Transverse colon (tissue), 4 donors: Measurements from ENCODE around the gene BNIP1. TPM values are rescaled to one million over a fixed set of nuclear protein-coding genes. Genes with fewer than 3 reads are reported as not detected.

ENCODE experiments used
- DNase-seq: peaks from one replicate; pipeline ENCODE4 v3.0.0-alpha.2; 2019
- H3K27ac ChIP-seq, 4 donors: fragments of 200-600 bp; sonication (generic); 2 replicates each; pipeline ENCODE4 v1.5.1; 2016 to 2018; ENCODE audit warnings: inconsistent platforms in 4 of 4
- H3K27me3 ChIP-seq: fragments of 200-600 bp; sonication (generic); 2 replicates; pipeline ENCODE4 v1.5.1; 2017; ENCODE audit warnings: inconsistent platforms
- H3K36me3 ChIP-seq, 4 donors: fragments of 200-600 bp; sonication (generic); 2 replicates each; pipeline ENCODE4 v1.5.1; 2017 to 2019; ENCODE audit warnings: inconsistent platforms in 4 of 4
- H3K4me1 ChIP-seq, 4 donors: fragments of 200-600 bp; sonication (generic); 2 replicates each; pipeline ENCODE4 v1.5.1; 2017 to 2020; ENCODE audit warnings: inconsistent platforms in 4 of 4
- H3K4me3 ChIP-seq, 4 donors: fragments of 200-600 bp; sonication (generic); 1 replicate in 1 of 4; 2 replicates in 3 of 4; pipeline versions ENCODE4 v1.5.1 to v1.6.1; 2017 to 2019; ENCODE audit warnings: inconsistent platforms in 4 of 4
- H3K9me3 ChIP-seq, 2 donors: fragments of 200-600 bp; sonication (generic); 2 replicates each; pipeline ENCODE4 v1.5.1; 2017 to 2019; ENCODE audit warnings: inconsistent platforms in 2 of 2
- CTCF ChIP-seq, 5 experiments: fragments of 200-600 bp in 3 of 5; fragments of 450-650 bp in 2 of 5; sonication (generic) in 3 of 5; IDR thresholded peaks; 1 replicate in 2 of 5; 2 replicates in 3 of 5; pipeline ENCODE4 v1.5.1; 2016 to 2017; ENCODE audit warnings: antibody characterized with exemption in 5 of 5, inconsistent platforms in 3 of 5, mild to moderate bottlenecking in 2 of 5, moderate library complexity in 1 of 5
- EP300 ChIP-seq: sonication (generic); formaldehyde crosslinking; IDR thresholded peaks from one replicate; pipeline ENCODE4 v1.6.1; 2017; ENCODE audit warnings: antibody characterized with exemption, low read depth
- POLR2A ChIP-seq: fragments of 450-650 bp; IDR thresholded peaks from one replicate; pipeline ENCODE4 v1.6.1; 2016; ENCODE audit warnings: antibody characterized with exemption, mild to moderate bottlenecking, moderate library complexity
- POLR2AphosphoS5 ChIP-seq, 3 donors: sonication (generic); formaldehyde crosslinking; IDR thresholded peaks; one replicate each; pipeline ENCODE4 v1.6.1; 2016; ENCODE audit warnings: antibody characterized with exemption in 3 of 3
- WGBS, 2 donors: methylation state at CpG; one replicate each; pipeline ENCODE4 v1.1.5; 2018; ENCODE audit warnings: low coverage in 1 of 2; 5-methylcytosine and 5-hydroxymethylcytosine counted together
- in situ Hi-C, 4 donors: fragments of 200-750 bp; cut with MboI; loops; one replicate each; pipeline versions ENCODE4 v1.15.0 to v1.15.1; 2017; ENCODE audit warnings: low sequenced_read_pairs in 3 of 4, low pct_ligation_motif_present in 1 of 4, low pct_unique_long_range_greater_than_20kb in 1 of 4
- intact Hi-C: fragments of 100-400 bp; cut with DNase I; formaldehyde crosslinking; loops from one replicate; pipeline ENCODE4 v1.15.1; 2023; ENCODE audit warnings: low total_unique reads
- total RNA-seq, 4 donors: library from RNA; depleted of rRNA; stranded (reverse); fragments of >200 nt; gene quantifications; one replicate each; pipeline ENCODE4 v1.1.0, GENCODE V29; 2016

The BNIP1 gene
- total RNA-seq, 4 donors from 2014 or later: 6.0 to 7.2 TPM; not detected in 2

GRCh38 chr5:173201636-173202265 is 57.4 kb downstream of the BNIP1 start:
- no peaks in the 10 kb centered on the region for H3K4me1 ChIP-seq
- H3K36me3 ChIP-seq: no peaks in the 10 kb centered on the region
- no peak overlapping the region for H3K4me3 ChIP-seq
- peaks cover 46% of the 10 kb centered on the region for H3K27me3 ChIP-seq
- WGBS, 2 donors: 65 to 76% methylated on average over 5 to 13 of the region's 13 CpGs
- DNase-seq: no peak
- H3K9me3 ChIP-seq: peaks cover 7 to 8% of the 10 kb centered on the region in 2 donors
- H3K27ac ChIP-seq: no peak overlapping the region
- TF ChIP-seq CTCF (IDR thresholded peaks at IDR 0.05): no peak
- intact Hi-C loops (no loop called here), in situ Hi-C loops (no loop called here)

GRCh38 chr5:173202266-173202875 is 58.0 kb downstream of the BNIP1 start:
- H3K9me3 ChIP-seq: peaks cover 7 to 8% of the 10 kb centered on the region in 2 donors
- no peak overlapping the region for H3K27ac ChIP-seq
- no peaks in the 10 kb centered on the region for H3K4me1 ChIP-seq
- intact Hi-C loops: no loop called here
- WGBS, 2 donors: 25% methylated on average over 11 of the region's 11 CpGs; no CpG with 5 or more reads in 1 of the 2 donors
- no peaks in the 10 kb centered on the region for H3K36me3 ChIP-seq
- TF ChIP-seq POLR2AphosphoS5 (IDR thresholded peaks at IDR 0.05) (no peak), POLR2A (no peak), EP300 (no peak), CTCF (IDR thresholded peaks at IDR 0.05) (no peak)
- H3K27me3 ChIP-seq: peaks cover 48% of the 10 kb centered on the region
- in situ Hi-C loops: no loop called here
- DNase-seq: no peak
- no peak overlapping the region for H3K4me3 ChIP-seq

- H3K27ac ChIP-seq: no peak overlapping the region
- no peaks in the 10 kb centered on the region for H3K4me1 ChIP-seq
- intact Hi-C loops (no loop called here), in situ Hi-C loops (no loop called here)
- H3K36me3 ChIP-seq: no peaks in the 10 kb centered on the region
- TF ChIP-seq CTCF (IDR thresholded peaks at IDR 0.05) (peak; percentile 42 to 58 (median 55)), EP300 (no peak), POLR2A (no peak), POLR2AphosphoS5 (IDR thresholded peaks at IDR 0.05) (no peak)
- no peak overlapping the region for H3K4me3 ChIP-seq
- WGBS, 2 donors: 75 to 76% methylated on average over 5 to 6 of the region's 6 CpGs
- no peak for DNase-seq
- peaks cover 5% of the 10 kb centered on the region in 2 donors for H3K9me3 ChIP-seq
- peaks cover 53% of the 10 kb centered on the region for H3K27me3 ChIP-seq
Observed at GRCh38 chr5:173204185-173204979, 60.1 kb downstream of the BNIP1 start.

- no peak overlapping the region for H3K27ac ChIP-seq
- no peaks in the 10 kb centered on the region for H3K4me1 ChIP-seq
- DNase-seq: no peak
- TF ChIP-seq POLR2AphosphoS5 (IDR thresholded peaks at IDR 0.05) (no peak), POLR2A (no peak), EP300 (no peak), CTCF (IDR thresholded peaks at IDR 0.05) (no peak)
- peaks cover 48% of the 10 kb centered on the region for H3K27me3 ChIP-seq
- WGBS, 2 donors: 62% methylated on average over 5 of the region's 6 CpGs; no CpG with 5 or more reads in 1 of the 2 donors
- no peaks in the 10 kb centered on the region for H3K36me3 ChIP-seq
- H3K9me3 ChIP-seq: no peaks in the 10 kb centered on the region
- no peak overlapping the region for H3K4me3 ChIP-seq
- intact Hi-C loops: no loop called here
- in situ Hi-C loops: no loop called here
Observed at GRCh38 chr5:173205916-173206315, 61.6 kb downstream of the BNIP1 start.
